ENCODE measurements around the gene MT1A.

The MT1A gene

GRCh38 chr16:56607109-56607618 is 31.3 kb upstream of the MT1A start:
- H3K4me3 Mint-ChIP-seq, result no peak overlapping the region
- peaks cover 52% of the 10 kb centered on the region for H3K4me1 Mint-ChIP-seq
- H3K27ac Mint-ChIP-seq, result peak overlapping the region; percentile 86
- no peaks in the 10 kb centered on the region for H3K27me3 Mint-ChIP-seq
- H3K36me3 Mint-ChIP-seq (ENCODE audit: low read depth), result peaks cover 2% of the 10 kb centered on the region
- ATAC-seq (no peak), DNase-seq (peak; percentile 35)
- H3K9me3 Mint-ChIP-seq, result no peaks in the 10 kb centered on the region

DNA sequence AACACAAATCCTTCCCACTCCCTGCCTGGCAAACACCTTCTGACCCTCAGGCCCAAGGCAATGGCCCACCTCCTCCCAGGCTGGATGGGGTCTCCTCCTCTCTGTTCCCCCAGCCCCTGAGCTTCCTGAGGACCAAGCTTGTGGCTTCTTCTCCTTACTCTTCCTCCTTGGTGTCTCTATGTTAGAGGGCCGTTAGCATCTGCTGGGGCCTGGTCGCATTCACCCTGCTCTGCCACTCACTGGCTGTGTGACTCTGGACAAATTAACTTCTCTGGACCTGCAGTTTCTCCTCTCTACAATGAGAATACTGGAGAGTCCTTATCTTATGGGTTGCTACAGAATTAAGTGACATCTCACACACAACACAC is 30.8 kb upstream of the MT1A start:
- peaks cover 57% of the 10 kb centered on the region for H3K4me1 Mint-ChIP-seq
- H3K4me3 Mint-ChIP-seq, result peak overlapping the region; percentile 89
- peak overlapping the region; percentile 86 for H3K27ac Mint-ChIP-seq
- H3K36me3 Mint-ChIP-seq (ENCODE audit: low read depth), result peaks cover 2% of the 10 kb centered on the region
- no peaks in the 10 kb centered on the region for H3K9me3 Mint-ChIP-seq
- DNase-seq (no peak), ATAC-seq (no peak)
- peaks cover 2% of the 10 kb centered on the region for H3K27me3 Mint-ChIP-seq

DNA sequence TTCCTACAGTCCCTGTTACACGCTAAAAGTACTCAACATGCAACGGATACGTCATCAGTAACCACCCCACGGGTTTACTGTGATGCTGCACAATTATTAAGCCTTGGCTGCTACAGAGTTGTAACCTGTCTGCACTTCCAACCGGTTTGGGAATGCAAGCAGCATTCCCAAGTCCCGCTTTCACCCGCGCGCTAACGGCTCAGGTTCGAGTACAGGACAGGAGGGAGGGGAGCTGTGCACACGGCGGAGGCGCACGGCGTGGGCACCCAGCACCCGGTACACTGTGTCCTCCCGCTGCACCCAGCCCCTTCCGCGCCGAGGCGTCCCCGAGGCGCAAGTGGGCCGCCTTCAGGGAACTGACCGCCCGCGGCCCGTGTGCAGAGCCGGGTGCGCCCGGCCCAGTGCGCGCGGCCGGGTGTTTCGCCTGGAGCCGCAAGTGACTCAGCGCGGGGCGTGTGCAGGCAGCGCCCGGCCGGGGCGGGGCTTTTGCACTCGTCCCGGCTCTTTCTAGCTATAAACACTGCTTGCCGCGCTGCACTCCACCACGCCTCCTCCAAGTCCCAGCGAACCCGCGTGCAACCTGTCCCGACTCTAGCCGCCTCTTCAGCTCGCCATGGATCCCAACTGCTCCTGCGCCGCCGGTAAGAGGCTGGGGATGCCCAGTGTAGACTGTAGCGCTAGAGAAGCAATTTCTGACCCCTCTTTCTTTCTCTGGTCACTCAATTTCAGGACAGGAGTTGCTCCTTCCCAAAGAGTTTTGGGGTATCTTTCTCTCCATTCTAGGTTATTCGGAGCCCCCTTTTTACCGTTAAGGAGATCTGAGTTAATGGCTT is 30.2 kb upstream of the MT1A start, which contains the start of gene MT2A:
Gene MT2A, plus strand, starts transcription at position 542 of the 833 bp plus-strand sequence. Its CDS starts 72 bp downstream, at position 614.
- no peaks in the 10 kb centered on the region for H3K9me3 Mint-ChIP-seq
- DNase-seq (peak; percentile 91), ATAC-seq (peak; percentile 71)
- H3K36me3 Mint-ChIP-seq (ENCODE audit: low read depth), result peaks cover 2% of the 10 kb centered on the region
- H3K4me1 Mint-ChIP-seq, result peaks cover 62% of the 10 kb centered on the region
- H3K4me3 Mint-ChIP-seq, result peak within 1 kb of the TSS; percentile 89
- peak within 1 kb of the TSS; percentile 99 for H3K27ac Mint-ChIP-seq
- H3K27me3 Mint-ChIP-seq, result peaks cover 2% of the 10 kb centered on the region

DNA sequence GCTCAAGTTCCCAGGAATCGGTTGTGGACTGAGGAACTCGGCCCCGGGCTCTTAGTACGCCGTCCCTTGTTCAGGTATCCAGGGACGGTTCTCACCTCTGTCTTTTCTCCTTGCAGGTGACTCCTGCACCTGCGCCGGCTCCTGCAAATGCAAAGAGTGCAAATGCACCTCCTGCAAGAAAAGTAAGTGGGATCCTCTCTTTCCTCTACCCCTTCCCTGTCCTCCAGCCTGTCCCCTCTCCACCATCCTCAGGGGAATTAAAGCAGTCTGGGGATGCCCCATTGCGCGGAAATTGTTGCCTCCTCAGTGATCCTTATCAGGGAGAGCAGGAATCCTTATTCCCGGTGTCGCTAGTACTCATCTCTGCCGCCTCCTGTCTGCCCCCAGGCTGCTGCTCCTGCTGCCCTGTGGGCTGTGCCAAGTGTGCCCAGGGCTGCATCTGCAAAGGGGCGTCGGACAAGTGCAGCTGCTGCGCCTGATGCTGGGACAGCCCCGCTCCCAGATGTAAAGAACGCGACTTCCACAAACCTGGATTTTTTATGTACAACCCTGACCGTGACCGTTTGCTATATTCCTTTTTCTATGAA is 29.5 kb upstream of the MT1A start:
- DNase-seq (no peak), ATAC-seq (no peak)
- Mint-ChIP-seq H3K4me1 (peaks cover 69% of the 10 kb centered on the region), H3K36me3 (ENCODE audit: low read depth) (peaks cover 2% of the 10 kb centered on the region), H3K27ac (peak overlapping the region; percentile 99), H3K27me3 (peaks cover 2% of the 10 kb centered on the region), H3K9me3 (no peaks in the 10 kb centered on the region), H3K4me3 (peak overlapping the region; percentile 89)

DNA sequence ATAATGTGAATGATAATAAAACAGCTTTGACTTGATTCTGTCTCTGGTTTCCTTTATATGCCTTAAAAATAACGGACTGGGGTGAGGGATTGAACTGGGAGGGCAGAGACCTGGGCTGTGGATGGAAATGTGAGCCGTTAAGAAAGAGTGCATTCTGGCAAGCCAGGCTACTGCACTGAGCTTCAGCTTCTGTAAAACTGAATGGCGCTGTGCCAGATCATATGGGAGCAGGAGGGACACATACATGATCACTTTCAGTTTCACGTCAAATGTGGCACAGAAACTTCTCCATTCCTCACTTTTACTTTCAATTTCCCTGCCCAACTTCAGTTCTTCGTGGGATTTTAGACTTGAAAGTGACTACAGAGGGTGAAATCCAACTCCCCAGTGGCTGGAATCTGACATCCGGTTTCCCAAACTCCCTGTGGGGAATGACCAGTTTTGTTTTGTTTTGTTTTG is 29.0 kb upstream of the MT1A start:
- H3K4me3 Mint-ChIP-seq, result peak overlapping the region; percentile 89
- DNase-seq, result peak; percentile 77
- H3K27ac Mint-ChIP-seq, result peak overlapping the region; percentile 99
- H3K4me1 Mint-ChIP-seq, result peaks cover 74% of the 10 kb centered on the region
- ATAC-seq, result peak; percentile 25
- H3K36me3 Mint-ChIP-seq (ENCODE audit: low read depth), result peaks cover 2% of the 10 kb centered on the region
- H3K27me3 Mint-ChIP-seq, result peaks cover 2% of the 10 kb centered on the region
- H3K9me3 Mint-ChIP-seq, result no peaks in the 10 kb centered on the region

- peaks cover 2% of the 10 kb centered on the region for H3K36me3 Mint-ChIP-seq (ENCODE audit: low read depth)
- H3K9me3 Mint-ChIP-seq, result no peaks in the 10 kb centered on the region
- H3K4me1 Mint-ChIP-seq, result peaks cover 81% of the 10 kb centered on the region
- H3K4me3 Mint-ChIP-seq, result peak overlapping the region; percentile 89
- peaks cover 2% of the 10 kb centered on the region for H3K27me3 Mint-ChIP-seq
- DNase-seq, result peak; percentile 80
- H3K27ac Mint-ChIP-seq, result peak overlapping the region; percentile 99
- ATAC-seq, result peak; percentile 62
Observed at GRCh38 chr16:56610017-56610608, 28.4 kb upstream of the MT1A start.

- Mint-ChIP-seq H3K9me3 (no peaks in the 10 kb centered on the region), H3K27ac (peak overlapping the region; percentile 99), H3K36me3 (ENCODE audit: low read depth) (peaks cover 2% of the 10 kb centered on the region), H3K4me3 (peak overlapping the region; percentile 89), H3K4me1 (peaks cover 86% of the 10 kb centered on the region), H3K27me3 (peaks cover 2% of the 10 kb centered on the region)
- ATAC-seq (peak; percentile 31), DNase-seq (no peak)
Observed at GRCh38 chr16:56610609-56611111, 27.8 kb upstream of the MT1A start.

- peaks cover 83% of the 10 kb centered on the region for H3K4me1 Mint-ChIP-seq
- ATAC-seq (no peak), DNase-seq (peak; percentile 25)
- peaks cover 2% of the 10 kb centered on the region for H3K36me3 Mint-ChIP-seq (ENCODE audit: low read depth)
- H3K9me3 Mint-ChIP-seq, result no peaks in the 10 kb centered on the region
- H3K4me3 Mint-ChIP-seq, result peak overlapping the region; percentile 55
- peak overlapping the region; percentile 99 for H3K27ac Mint-ChIP-seq
- peaks cover 2% of the 10 kb centered on the region for H3K27me3 Mint-ChIP-seq
Observed at GRCh38 chr16:56611281-56611833, 27.1 kb upstream of the MT1A start.

- H3K4me1 Mint-ChIP-seq, result peaks cover 75% of the 10 kb centered on the region
- no peak for ATAC-seq
- H3K4me3 Mint-ChIP-seq, result peak overlapping the region; percentile 54
Observed at GRCh38 chr16:56613706-56614105, 24.8 kb upstream of the MT1A start.

GRCh38 chr16:56614549-56614991 is 23.9 kb upstream of the MT1A start:
- peaks cover 71% of the 10 kb centered on the region for H3K4me1 Mint-ChIP-seq
- DNase-seq (peak; percentile 30), ATAC-seq (peak; percentile 71)
- peaks cover 21% of the 10 kb centered on the region for H3K27me3 Mint-ChIP-seq
- H3K27ac Mint-ChIP-seq, result peak overlapping the region; percentile 94
- H3K9me3 Mint-ChIP-seq, result no peaks in the 10 kb centered on the region
- peak overlapping the region; percentile 54 for H3K4me3 Mint-ChIP-seq
- no peaks in the 10 kb centered on the region for H3K36me3 Mint-ChIP-seq (ENCODE audit: low read depth)

More at GRCh38 chr16:56613706-56614105, 24.8 kb upstream of the MT1A start:
- Mint-ChIP-seq H3K36me3 (ENCODE audit: low read depth) (peaks cover 2% of the 10 kb centered on the region), H3K27me3 (peaks cover 18% of the 10 kb centered on the region), H3K9me3 (no peaks in the 10 kb centered on the region), H3K27ac (peak overlapping the region; percentile 94)
- no peak for DNase-seq

GRCh38 chr16:56615353-56615752 is 23.1 kb upstream of the MT1A start:
- Mint-ChIP-seq H3K4me3 (no peak overlapping the region), H3K4me1 (peaks cover 63% of the 10 kb centered on the region), H3K27ac (no peak overlapping the region), H3K36me3 (ENCODE audit: low read depth) (no peaks in the 10 kb centered on the region), H3K9me3 (no peaks in the 10 kb centered on the region), H3K27me3 (peaks cover 21% of the 10 kb centered on the region)
- DNase-seq, result no peak
- no peak for ATAC-seq

DNA sequence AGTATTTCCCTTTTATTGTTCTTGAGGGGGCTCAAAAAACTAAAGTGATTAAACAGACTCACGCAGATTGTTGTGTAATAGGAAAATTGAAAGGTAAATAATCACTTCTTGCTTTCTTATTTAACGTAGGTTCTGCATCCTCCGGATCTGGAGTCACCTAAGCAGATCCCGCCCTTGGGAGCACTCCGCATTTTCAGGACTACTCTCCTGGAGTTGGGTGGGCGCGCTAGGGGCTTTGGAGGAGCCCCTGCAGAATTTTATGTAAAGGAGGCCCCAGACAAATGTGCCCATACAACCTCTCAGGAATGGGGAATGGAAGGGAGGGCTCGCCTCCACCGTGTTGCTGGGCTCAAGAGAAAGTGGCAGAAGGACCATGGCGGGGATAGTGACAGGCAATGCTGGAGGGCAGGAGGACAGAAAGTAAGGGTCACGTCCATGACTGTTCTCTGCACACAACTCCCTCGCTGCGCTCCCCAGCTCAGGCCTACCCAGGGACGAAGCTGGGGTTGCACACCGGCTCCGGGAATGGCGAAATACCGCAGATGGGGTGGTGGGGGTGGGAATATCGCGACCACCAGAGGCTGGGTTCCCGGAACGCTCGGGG is 21.8 kb upstream of the MT1A start:
- H3K4me1 Mint-ChIP-seq, result peaks cover 49% of the 10 kb centered on the region
- no peak for ATAC-seq
- no peaks in the 10 kb centered on the region for H3K36me3 Mint-ChIP-seq (ENCODE audit: low read depth)
- DNase-seq, result no peak
- no peaks in the 10 kb centered on the region for H3K9me3 Mint-ChIP-seq
- H3K27ac Mint-ChIP-seq, result no peak overlapping the region
- H3K4me3 Mint-ChIP-seq, result peak overlapping the region; percentile 63
- H3K27me3 Mint-ChIP-seq, result peaks cover 21% of the 10 kb centered on the region

GRCh38 chr16:56617212-56618085 is 21.0 kb upstream of the MT1A start:
- H3K4me1 Mint-ChIP-seq, result peaks cover 43% of the 10 kb centered on the region
- H3K4me3 Mint-ChIP-seq, result peak overlapping the region; percentile 63
- ATAC-seq (peak; percentile 31), DNase-seq (peak; percentile 51)
- H3K9me3 Mint-ChIP-seq, result no peaks in the 10 kb centered on the region
- no peak overlapping the region for H3K27ac Mint-ChIP-seq
- H3K36me3 Mint-ChIP-seq (ENCODE audit: low read depth), result no peaks in the 10 kb centered on the region
- peaks cover 20% of the 10 kb centered on the region for H3K27me3 Mint-ChIP-seq
